ENCODE measurements around the gene TNNI3K.

TNNI3K gene

GRCh38 chr1:74437035-74437434 lies 201.8 kb downstream of the TNNI3K start:
- no peak for DNase-seq (ENCODE audit: low read depth)

GRCh38 chr1:74452035-74452434 lies 216.8 kb downstream of the TNNI3K start:
- DNase-seq (ENCODE audit: low read depth): no peak

DNA sequence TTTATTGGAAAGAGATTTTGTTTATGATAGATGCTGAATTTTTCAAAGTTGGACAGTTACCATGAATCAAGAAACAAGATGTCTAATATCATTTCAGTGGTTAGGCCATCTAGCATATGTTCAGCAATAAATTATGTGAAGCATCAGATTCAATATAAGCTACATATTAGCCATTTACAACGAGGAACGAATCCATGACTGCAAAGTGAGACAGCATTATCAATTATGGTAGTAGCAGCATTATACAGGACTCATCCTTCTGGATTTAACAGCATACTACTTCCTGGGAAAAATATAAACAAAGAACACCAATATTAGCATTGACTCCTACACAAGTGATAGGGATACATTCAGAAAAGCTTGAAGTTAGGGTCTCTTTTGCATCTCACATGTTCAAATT lies 218.1 kb downstream of the TNNI3K start:
- no peak for DNase-seq (ENCODE audit: low read depth)

DNA sequence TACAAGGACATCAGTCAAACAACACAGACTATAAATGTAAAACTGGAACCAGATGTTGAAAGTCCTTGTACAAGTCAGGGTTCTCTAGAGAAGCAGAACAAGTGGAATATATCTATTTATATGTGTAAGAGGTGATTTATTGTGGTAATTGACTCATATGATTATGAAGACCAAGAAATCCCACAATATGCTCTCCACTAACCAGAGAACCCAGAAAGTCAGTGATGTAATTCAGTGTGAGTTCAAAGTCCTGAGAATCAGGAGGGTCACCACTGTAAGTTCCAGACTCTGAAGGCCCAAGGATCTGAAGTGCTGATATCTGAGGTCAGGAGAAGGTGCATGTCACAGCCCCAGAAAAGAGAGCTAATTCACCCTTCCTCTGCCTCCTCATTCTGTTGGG lies 220.2 kb downstream of the TNNI3K start:
- no peak for DNase-seq (ENCODE audit: low read depth)

DNA sequence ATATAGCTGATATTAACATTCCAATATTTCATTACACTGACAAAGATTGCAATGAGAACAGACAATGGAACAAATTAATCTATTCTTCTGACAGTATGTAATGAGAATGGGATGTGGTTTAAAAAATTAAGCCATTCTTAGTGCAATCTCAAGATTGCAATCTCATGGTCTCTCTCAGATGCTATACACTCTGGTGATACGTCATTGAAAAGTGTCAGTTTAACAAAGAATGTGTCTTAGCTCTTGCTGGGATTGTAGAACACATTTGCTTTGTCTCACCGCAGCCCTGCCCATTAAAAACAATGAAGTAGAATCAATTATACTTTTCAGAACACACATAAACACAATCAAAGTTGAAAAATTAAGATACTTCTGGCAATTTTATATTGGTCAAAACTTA lies 222.1 kb downstream of the TNNI3K start:
- no peak for DNase-seq (ENCODE audit: low read depth)

DNA sequence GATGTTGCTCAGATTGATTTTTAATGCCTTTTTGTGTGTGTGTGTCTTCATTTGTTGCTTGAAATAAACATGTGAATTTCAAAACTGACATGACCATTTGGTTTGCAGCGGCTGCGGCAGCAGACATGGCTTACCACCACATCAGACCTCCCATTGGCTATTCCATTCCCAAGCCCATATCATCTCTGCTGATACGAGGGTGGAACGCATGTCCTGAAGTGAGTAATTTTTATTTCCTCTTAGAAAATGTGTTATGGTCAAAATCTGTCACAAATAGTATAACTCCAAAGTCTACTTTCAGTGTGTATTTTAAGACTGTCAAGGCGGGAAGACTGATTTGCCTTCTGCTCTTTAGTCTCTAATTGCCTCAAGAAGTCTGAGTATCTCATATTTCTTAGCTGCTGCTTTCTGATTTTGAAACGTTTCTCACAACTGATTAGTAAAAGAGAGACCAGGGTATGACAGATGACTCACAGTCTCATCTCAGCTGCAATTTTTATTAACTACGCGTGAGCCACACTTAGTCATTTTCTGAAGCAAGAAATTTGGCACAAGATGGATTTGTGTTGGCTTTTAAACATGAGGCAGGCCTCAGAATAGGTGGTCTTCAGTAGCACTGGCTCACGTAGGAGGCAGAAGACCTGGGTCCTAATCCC lies 228.3 kb downstream of the TNNI3K start:
- peak; percentile 71 for DNase-seq (ENCODE audit: low read depth)

DNA sequence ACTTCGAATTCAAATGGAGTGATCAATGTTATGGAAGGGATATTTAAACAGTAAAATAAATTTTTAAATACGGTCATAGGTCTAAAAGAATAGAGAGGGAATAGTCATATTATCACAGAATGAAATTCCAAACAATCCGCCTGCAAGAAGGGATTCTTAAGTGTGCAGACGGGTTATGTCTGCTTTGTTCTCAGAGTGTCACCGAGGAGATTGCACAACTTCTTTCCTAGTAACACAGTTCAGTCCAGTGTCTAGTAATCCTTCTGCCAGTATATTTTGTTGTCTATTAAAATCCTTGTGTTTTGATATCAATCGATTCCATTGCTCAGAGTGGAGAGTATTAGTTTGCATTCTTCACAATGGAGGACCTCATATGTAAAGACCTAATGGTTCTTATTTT lies 228.8 kb downstream of the TNNI3K start:
- DNase-seq (ENCODE audit: low read depth): no peak

DNA sequence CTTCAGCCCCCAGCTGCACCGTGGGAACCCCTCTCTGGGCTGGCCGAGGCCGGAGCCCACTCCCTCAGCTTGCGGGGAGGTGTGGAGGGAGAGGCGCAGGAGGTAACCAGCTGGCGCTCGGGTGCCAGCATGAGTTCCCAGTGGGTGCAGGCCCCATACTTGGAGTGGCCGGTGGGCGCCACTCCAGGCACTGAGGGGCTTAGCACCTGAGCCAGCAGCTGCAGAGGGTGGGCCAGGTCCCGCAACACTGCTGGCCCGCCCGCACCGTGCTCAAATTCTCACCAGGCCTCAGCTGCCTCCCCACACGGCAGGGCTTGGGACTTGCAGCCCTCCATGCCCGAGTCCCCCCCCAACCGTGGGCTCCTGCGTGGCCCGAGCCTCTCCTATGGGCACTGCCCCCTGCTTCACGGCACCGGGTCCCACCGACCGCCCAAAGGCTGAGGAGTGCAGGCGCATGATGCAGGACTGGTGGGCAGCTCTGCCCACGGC lies 230.1 kb downstream of the TNNI3K start:
- no peak for DNase-seq (ENCODE audit: low read depth)

DNA sequence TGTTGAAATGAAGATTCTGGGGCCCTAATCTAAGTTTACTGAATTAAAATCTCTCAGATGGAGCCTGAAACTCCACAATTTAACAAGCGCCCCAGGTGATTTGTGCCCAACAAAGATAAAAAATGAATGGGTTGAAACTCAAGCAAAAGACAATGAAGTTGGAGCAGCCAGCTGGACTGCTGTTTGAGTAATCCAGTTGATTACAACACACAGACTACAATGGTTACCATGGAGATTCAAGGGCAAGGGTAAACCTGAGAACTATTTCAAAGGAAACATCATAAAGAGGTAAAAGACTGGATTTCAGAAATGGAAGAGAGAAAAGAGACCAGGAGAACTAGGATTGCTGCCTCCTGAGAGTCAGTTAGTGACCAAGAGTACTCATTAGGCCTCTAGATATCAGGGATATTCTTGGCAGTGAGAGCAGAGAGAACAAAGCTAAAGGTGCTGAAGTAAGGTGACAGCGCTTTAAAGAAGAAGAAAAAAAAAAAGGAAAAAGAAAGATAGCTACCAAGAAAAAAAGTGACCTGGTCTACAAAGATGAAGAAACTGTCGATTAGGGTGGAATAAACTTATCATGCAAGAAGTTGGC lies 232.7 kb downstream of the TNNI3K start:
- DNase-seq (ENCODE audit: low read depth): no peak

GRCh38 chr1:74468982-74469603 lies 233.9 kb downstream of the TNNI3K start:
- peak; percentile 37 for DNase-seq (ENCODE audit: low read depth)

GRCh38 chr1:74470251-74470650 lies 235.1 kb downstream of the TNNI3K start:
- DNase-seq (ENCODE audit: low read depth): no peak

GRCh38 chr1:74470936-74471335 lies 235.7 kb downstream of the TNNI3K start:
- no peak for DNase-seq (ENCODE audit: low read depth)

DNA sequence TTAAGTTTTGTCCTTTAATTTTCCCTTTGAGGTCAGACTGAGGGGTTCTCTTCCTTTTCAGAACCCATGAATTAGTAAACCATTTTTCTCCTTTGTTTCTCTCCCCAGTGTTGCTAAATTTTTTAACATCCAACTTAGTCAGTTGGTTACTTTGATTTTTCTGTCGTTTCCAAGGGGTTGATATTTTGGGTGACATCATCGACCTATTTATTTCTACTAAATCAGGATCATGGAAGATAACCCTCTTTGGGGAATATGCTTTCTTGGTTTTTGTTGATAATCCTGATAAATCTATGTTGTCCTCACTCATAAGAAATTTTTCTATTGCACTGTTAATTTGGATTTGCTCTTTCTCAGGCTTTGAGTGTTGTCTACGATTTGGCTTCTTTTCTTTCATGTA lies 236.3 kb downstream of the TNNI3K start:
- DNase-seq (ENCODE audit: low read depth): no peak

DNA sequence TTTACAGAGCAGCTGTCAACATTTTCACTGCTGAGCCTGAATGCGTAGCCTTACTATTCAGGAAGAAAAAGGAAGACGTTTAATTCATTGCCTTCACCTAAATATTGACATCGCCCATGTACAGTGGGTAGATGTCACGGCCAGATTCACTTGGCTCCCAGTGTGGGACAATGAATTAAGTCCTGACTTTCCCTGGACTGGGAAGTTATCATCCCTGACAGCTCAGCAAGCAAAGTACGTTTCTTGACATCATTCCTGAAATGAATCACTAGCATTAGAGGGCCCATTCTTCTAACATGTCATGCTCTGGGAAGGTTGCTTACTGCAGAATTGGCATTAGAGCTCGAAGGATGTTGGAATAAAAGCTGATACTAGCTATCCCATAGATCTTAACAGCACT lies 239.4 kb downstream of the TNNI3K start:
- DNase-seq (ENCODE audit: low read depth): no peak

GRCh38 chr1:74478979-74479378 lies 243.8 kb downstream of the TNNI3K start:
- DNase-seq (ENCODE audit: low read depth): no peak

- no peak for DNase-seq (ENCODE audit: low read depth)
Observed at GRCh38 chr1:74480068-74480467, 244.9 kb downstream of the TNNI3K start.

GRCh38 chr1:74481607-74482006 lies 246.4 kb downstream of the TNNI3K start:
- DNase-seq (ENCODE audit: low read depth): no peak

- no peak for DNase-seq (ENCODE audit: low read depth)
Observed at GRCh38 chr1:74485622-74486021, 250.4 kb downstream of the TNNI3K start.

GRCh38 chr1:74486036-74486435 lies 250.8 kb downstream of the TNNI3K start:
- no peak for DNase-seq (ENCODE audit: low read depth)

DNA sequence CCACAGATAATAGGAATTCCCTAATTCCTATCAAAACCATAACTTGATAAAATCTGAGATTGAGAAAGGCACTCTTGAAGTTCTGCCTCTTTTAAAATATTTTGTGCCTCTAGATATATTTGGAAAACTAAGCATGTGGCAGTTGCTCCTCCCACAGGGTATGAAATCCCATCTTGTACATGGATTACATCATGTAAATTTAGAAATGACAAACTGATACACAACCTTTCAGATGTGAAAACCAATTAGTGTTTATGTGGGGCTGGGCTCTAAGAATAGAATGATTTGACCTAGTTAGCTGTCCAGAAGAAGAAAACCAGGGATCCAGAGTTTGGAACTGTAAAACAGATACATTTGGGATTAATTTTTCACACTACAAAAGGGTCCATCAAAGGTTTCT lies 261.5 kb downstream of the TNNI3K start:
- DNase-seq (ENCODE audit: low read depth): no peak

DNA sequence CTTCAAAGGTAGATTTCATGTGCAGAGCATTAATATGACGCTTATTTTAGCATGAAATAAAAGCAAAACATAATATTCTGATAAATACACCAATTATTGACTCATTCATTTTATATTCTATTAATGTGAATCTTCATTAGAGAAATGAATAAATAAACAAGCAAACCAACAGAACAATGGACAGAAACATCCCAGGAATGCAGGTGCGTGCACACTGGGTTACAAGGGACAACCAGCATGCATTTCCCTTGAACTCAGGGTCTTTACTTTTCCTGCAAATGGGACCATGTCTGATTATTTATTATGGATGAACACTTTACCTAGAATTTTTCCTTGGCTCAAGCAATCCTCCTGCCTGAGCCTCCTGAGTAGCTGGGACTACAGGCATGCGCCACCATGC lies 263.7 kb downstream of the TNNI3K start:
- no peak for DNase-seq (ENCODE audit: low read depth)

GRCh38 chr1:74502432-74502831 lies 267.2 kb downstream of the TNNI3K start:
- peak; percentile 3 for DNase-seq (ENCODE audit: low read depth)

GRCh38 chr1:74502858-74503257 lies 267.7 kb downstream of the TNNI3K start:
- no peak for DNase-seq (ENCODE audit: low read depth)

All from HS-5 (cell line).